WERI-Rb-1 (cell line): ENCODE data around the gene ARVCF.

Experiments
- DNase-seq: peaks from one replicate; pipeline ENCODE4 v3.0.0-alpha.2; 2020
- H3K27ac ChIP-seq: fragments of 250-450 bp; sonication (Bioruptor Pico); 2 replicates; pipeline ENCODE4 v1.5.1; 2020; ENCODE audit warnings: mild to moderate bottlenecking, moderate library complexity
- H3K27me3 ChIP-seq: fragments of 250-450 bp; sonication (Bioruptor Pico); 2 replicates; pipeline ENCODE4 v1.5.1; 2021; ENCODE audit warnings: mild to moderate bottlenecking, low read depth, moderate library complexity; ENCODE audit not compliant: insufficient read depth, severe bottlenecking
- H3K36me3 ChIP-seq: fragments of 250-450 bp; sonication (Bioruptor Pico); 2 replicates; pipeline ENCODE4 v1.5.1; 2020; ENCODE audit warnings: mild to moderate bottlenecking, moderate library complexity
- H3K4me3 ChIP-seq: 2 replicates; pipeline ENCODE4 v1.5.1; 2011; ENCODE audit warnings: low read depth, mild to moderate bottlenecking, control low read depth, low read length
- H3K9me3 ChIP-seq: fragments of 250-450 bp; sonication (Bioruptor Pico); 2 replicates; pipeline ENCODE4 v1.5.1; 2021; ENCODE audit warnings: mild to moderate bottlenecking, moderate library complexity; ENCODE audit not compliant: severe bottlenecking
- TF ChIP-seq, protein P1 (sequence below): IDR thresholded peaks from 2 replicates; pipeline ENCODE4 v1.5.1; 2011; ENCODE audit warnings: low read depth, mild to moderate bottlenecking, control low read depth, inconsistent platforms, low read length

Gene ARVCF

DNA sequence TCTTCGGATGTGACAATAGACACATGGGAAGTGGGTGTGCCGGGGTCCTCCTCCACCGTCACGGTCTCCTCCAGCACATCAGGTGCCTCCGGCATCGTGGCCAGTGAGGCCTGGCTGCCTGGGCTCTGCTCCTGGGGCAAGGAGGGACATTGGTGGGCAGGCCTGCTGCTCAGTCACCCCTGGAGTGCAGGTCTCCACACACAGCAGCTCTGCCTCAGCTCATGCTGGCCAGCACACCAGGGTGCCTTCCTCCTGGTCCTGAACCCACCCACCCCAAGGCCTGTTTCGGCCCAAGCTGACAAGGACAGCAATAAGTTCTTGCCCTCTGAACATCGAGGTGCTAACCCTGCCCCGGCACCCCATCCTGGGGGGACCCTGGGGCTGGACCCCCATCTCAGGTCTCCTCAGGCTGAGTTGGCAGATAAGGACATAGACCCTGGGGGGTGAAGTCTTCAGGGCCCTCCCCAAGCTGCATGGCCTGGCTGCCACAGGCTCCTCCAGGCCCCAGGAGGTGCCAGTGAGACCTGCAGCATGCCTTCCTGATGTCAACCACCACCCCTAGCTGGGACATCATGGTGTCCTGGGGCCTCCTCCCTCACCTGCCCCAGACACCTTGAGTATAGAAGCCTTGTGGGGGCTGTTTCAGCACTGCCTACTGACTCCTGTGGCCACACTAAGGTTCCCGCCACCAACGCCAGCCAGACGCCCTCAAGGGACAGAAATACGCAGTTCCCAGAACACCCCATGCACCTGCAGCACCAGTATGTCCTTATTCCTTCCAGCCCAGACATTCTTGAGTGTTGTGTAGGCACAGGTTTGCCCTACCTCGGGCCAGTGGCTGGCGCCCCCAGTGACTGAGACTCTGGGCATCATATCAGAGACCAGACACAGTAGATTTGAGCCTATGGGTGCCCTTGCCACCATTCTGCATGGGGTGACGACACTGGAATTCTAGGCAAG, 34.4 kb downstream of the ARVCF start:
- H3K27ac ChIP-seq: no peak overlapping the region
- no peak overlapping the region for H3K4me3 ChIP-seq
- no peaks in the 10 kb centered on the region for H3K9me3 ChIP-seq
- peaks cover 38% of the 10 kb centered on the region for H3K36me3 ChIP-seq
- no peak for DNase-seq
- no peaks in the 10 kb centered on the region for H3K27me3 ChIP-seq
- TF ChIP-seq, protein P1, sequence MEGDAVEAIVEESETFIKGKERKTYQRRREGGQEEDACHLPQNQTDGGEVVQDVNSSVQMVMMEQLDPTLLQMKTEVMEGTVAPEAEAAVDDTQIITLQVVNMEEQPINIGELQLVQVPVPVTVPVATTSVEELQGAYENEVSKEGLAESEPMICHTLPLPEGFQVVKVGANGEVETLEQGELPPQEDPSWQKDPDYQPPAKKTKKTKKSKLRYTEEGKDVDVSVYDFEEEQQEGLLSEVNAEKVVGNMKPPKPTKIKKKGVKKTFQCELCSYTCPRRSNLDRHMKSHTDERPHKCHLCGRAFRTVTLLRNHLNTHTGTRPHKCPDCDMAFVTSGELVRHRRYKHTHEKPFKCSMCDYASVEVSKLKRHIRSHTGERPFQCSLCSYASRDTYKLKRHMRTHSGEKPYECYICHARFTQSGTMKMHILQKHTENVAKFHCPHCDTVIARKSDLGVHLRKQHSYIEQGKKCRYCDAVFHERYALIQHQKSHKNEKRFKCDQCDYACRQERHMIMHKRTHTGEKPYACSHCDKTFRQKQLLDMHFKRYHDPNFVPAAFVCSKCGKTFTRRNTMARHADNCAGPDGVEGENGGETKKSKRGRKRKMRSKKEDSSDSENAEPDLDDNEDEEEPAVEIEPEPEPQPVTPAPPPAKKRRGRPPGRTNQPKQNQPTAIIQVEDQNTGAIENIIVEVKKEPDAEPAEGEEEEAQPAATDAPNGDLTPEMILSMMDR: no peak

DNA sequence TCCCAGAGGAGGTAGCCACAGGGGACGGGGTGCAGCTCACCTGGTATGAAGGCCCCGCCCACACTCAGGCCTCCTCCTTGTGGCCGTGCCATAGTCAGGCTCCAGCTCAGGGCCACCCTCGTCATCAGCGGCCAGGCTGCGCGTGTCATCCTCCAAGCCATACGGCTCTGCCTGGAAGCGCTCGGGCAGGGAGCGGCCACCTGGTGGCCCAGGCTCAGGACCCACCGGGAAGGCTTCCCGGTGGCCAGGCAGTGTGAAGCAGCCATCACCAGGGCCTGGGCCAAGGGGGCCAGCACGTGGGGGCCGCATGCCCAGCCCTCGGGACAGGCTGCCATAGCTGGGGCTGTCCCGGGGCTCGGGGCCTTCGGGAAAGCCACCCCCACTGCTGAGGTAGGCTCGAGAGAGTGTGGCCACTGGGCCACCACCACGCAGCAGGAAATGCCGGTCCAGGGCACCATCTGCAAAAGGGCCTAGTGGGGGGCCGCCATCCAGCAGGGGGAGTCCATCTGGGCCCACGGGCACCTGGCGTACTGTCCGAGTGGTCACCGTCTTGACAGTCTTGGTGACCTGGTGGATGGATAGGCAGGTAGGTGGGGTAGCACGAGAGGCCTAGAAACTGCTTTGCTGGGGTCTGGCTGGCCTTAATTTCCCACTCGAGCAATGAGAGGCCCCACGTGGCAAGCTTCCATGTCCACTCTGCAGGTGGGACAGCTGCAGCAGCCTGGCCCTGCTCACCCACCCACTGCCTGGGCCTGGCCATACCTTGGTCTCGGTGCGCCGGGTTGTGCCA, 35.3 kb downstream of the ARVCF start:
- TF ChIP-seq, protein P1: no peak
- DNase-seq: no peak
- Histone ChIP-seq H3K36me3 (peaks cover 45% of the 10 kb centered on the region), H3K4me3 (no peak overlapping the region), H3K27me3 (no peaks in the 10 kb centered on the region), H3K9me3 (no peaks in the 10 kb centered on the region), H3K27ac (no peak overlapping the region)

DNA sequence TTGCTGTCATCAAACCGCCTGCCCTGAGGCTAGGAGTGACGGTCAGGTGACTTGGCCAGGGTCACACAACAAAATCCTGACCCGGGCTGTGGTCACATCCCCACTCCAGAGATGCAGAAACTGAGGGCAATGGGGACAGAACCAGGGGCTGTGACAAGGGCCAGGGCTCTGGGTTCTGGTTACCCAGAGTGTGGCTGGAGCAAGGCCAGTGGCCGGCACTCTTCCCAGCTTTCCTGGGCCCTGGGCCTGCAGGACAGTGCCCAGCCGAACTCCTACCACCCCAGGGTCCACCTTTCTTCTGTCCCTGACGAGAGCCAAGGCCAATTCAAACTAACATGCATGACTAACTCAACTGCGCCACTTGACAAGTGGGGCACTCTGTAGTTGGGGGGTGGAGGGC, 35.9 kb downstream of the ARVCF start:
- peaks cover 49% of the 10 kb centered on the region for H3K36me3 ChIP-seq
- DNase-seq: no peak
- TF ChIP-seq, protein P1: no peak
- H3K27me3 ChIP-seq: no peaks in the 10 kb centered on the region
- no peak overlapping the region for H3K4me3 ChIP-seq
- no peaks in the 10 kb centered on the region for H3K9me3 ChIP-seq
- no peak overlapping the region for H3K27ac ChIP-seq

DNA sequence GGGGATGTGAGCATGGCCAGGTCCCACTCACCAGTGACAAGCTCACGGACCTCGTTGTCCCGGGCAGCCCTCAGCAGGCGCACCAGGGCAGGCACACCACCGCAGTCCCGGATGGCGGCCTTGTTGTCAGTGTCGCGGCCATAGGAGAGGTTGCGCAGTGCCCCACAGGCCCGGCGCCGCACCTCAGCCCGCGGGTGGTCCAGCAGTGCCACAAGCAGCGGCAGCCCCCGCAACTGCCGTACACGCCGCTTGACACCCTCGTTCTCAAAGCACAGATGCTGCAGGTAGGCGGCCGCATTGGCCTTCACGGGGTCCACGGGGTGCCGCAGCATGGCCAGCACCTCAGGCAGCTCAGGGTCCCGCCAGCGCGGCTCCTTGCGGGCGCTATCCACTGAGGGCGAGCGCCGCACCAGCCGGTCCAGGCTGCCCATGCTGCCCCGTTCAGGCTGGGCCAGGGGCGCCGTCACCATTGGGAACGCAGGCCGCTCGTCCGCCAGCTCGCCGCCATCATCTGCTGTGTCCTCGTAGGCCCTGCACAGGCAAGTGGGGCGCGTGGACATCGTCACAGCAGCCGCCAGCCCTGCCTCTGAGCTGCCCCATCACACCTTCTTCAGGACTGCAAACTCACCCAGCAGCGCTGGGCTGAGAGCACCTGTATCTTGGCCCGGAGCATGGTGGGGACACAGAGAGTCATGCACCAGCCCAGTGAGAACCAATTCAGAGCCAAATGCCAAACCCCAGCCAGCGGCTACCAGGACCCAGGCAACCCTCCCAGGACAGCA, 36.7 kb downstream of the ARVCF start:
- no peak for DNase-seq
- Histone ChIP-seq H3K27ac (no peak overlapping the region), H3K27me3 (no peaks in the 10 kb centered on the region), H3K36me3 (peaks cover 49% of the 10 kb centered on the region), H3K9me3 (no peaks in the 10 kb centered on the region), H3K4me3 (no peak overlapping the region)
- TF ChIP-seq, protein P1: no peak

DNA sequence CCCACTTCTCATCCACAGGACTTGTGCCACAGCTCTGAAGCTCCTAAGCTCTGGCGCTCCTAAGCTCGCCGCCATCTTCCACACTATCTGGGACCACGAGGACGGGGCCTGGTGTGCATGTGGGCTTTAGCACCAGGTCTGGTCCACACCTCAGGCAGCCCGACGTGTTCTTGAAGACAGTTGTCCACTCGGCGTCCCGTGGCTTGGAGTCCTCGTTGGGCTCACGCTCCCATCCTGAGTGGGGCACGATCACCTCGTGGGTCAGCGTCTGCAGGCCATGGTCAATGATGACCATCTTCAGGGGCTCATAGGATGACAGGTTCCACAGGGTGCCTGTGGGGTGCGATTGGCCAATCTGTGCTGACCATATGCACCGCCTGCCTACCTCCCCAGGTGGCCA, 37.9 kb downstream of the ARVCF start:
- no peak overlapping the region for H3K27ac ChIP-seq
- no peak for DNase-seq
- peaks cover 54% of the 10 kb centered on the region for H3K36me3 ChIP-seq
- H3K4me3 ChIP-seq: no peak overlapping the region
- TF ChIP-seq, protein P1: no peak
- no peaks in the 10 kb centered on the region for H3K27me3 ChIP-seq
- H3K9me3 ChIP-seq: no peaks in the 10 kb centered on the region
